Measurements from ENCODE around the gene GNPNAT1.

GNPNAT1 gene

GRCh38 chr14:52781629-52782028 lies 9.8 kb downstream of the GNPNAT1 start:
- Histone ChIP-seq H3K4me3 (replicated peaks; ENCODE audit: insufficient read depth, low read length) (no peak overlapping the region), H3K27me3 (ENCODE audit: insufficient read depth, poor library complexity, severe bottlenecking) (no peaks in the 10 kb centered on the region), H3K27ac (replicated peaks) (no peak overlapping the region)
- no peak for DNase-seq (ENCODE audit: low read depth in 1 of 2, low spot score in 1 of 2)
- TF ChIP-seq CTCF (IDR thresholded peaks at IDR 0.05; ENCODE audit: insufficient read depth, low read length), result no peak
- TF ChIP-seq GABPA (IDR thresholded peaks at IDR 0.05; ENCODE audit: low read depth), result no peak
- TF ChIP-seq POLR2AphosphoS5 (IDR thresholded peaks at IDR 0.05; ENCODE audit: low read depth), result no peak
- TF ChIP-seq REST (IDR thresholded peaks at IDR 0.05; ENCODE audit: insufficient replicate concordance, low read depth), result no peak
- TF ChIP-seq SPI1 (IDR thresholded peaks at IDR 0.05; ENCODE audit: borderline replicate concordance, low read depth), result no peak

DNA sequence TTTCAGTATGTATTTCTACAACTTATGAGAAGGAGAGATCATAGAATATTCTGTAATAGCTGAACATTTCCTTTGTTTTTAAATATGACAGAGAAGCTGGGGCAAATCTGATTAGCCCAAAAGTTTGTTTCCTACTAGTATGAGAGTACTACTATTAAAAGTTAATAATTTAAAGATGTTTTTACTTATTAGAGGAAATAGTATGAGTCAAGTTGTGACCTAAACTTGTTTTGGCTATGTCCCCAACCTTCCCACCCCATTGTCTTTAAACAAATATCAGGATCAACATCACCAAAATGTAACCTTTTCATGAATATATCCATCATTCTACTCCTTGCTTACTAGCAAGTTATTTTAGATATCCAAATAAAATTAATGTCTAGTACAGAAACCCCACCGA lies 10.5 kb downstream of the GNPNAT1 start:
- H3K27ac ChIP-seq (replicated peaks), result no peak overlapping the region
- DNase-seq (ENCODE audit: low read depth in 1 of 2, low spot score in 1 of 2), result no peak
- no peak overlapping the region for H3K4me3 ChIP-seq (replicated peaks; ENCODE audit: insufficient read depth, low read length)
- H3K27me3 ChIP-seq (ENCODE audit: insufficient read depth, poor library complexity, severe bottlenecking), result no peaks in the 10 kb centered on the region
- no peak for TF ChIP-seq REST (IDR thresholded peaks at IDR 0.05; ENCODE audit: insufficient replicate concordance, low read depth)
- TF ChIP-seq CTCF (IDR thresholded peaks at IDR 0.05; ENCODE audit: insufficient read depth, low read length), result no peak
- no peak for TF ChIP-seq SPI1 (IDR thresholded peaks at IDR 0.05; ENCODE audit: borderline replicate concordance, low read depth)
- no peak for TF ChIP-seq GABPA (IDR thresholded peaks at IDR 0.05; ENCODE audit: low read depth)
- TF ChIP-seq POLR2AphosphoS5 (IDR thresholded peaks at IDR 0.05; ENCODE audit: low read depth), result no peak

DNA sequence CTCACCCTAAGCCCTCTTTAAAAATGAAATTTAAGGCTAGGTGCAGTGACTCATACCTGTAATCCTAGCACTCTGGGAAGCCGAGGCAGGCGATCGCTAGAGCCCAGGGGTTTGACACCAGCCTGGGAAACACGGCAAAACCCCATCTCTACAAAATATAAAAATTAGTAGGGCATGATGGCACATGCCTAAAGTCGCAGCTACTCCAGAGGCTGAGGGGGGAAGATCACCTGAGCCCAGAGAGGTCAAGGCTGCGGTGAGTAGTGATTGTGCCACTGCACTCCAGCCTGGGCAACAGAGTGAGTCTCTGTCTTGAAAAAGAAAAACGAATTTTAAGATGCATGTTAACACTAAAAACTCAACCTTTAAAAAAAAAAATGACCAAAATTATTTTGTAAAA lies 12.7 kb downstream of the GNPNAT1 start:
- TF ChIP-seq GABPA (IDR thresholded peaks at IDR 0.05; ENCODE audit: low read depth) (no peak), REST (IDR thresholded peaks at IDR 0.05; ENCODE audit: insufficient replicate concordance, low read depth) (no peak), CTCF (IDR thresholded peaks at IDR 0.05; ENCODE audit: insufficient read depth, low read length) (no peak), SPI1 (IDR thresholded peaks at IDR 0.05; ENCODE audit: borderline replicate concordance, low read depth) (no peak)
- H3K27ac ChIP-seq (replicated peaks), result no peak overlapping the region

More for the DNA sequence above, 12.7 kb downstream of the GNPNAT1 start:
- Histone ChIP-seq H3K4me3 (replicated peaks; ENCODE audit: insufficient read depth, low read length) (no peak overlapping the region), H3K27me3 (ENCODE audit: insufficient read depth, poor library complexity, severe bottlenecking) (no peaks in the 10 kb centered on the region)
- DNase-seq (ENCODE audit: low read depth in 1 of 2, low spot score in 1 of 2), result no peak

Measured in HL-60 (cell line).